GDM1 (cell line): ENCODE results near the gene ANKRD16.
A peak's percentile ranks its signal among the peaks of the same experiment; 100 is the strongest.
"Not testable (repeated sequence)": the region's sequence is repeated elsewhere in the genome, so short reads cannot be mapped to it uniquely, and the experiment has no call there.

Source experiments
- DNase-seq: peaks from one replicate; lab custom pipeline; 2025; lab: John Stamatoyannopoulos, UW

The ANKRD16 gene

DNA sequence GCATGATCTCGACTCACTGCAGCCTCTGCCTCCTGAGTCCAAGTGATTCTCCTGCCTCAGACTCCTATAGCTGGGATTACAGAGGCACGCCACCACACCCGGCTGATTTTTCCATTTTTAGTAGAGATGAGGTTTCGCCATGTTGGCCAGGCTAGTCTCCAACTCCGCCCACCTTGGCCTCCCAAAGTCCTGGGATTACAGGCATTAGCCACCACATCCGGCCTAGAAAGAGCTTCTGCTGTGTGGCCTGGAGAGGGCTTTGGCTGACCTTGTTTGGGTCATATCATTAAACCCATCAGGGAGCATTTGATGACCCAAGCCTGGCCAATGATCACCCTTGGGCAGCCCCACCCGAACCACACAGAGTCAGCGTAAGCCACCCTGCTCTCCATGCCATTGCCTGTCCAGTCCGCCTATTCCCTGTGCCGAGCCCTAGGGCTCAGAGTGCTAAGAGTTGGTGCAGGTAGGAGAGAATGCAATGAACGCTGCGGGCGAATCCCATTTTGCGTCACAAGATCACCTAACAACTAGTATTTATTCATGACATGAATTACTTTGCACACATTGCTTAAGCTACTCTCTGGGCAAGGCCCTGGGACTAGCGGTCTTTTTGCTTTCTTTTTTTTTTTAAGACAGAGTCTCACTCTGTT, 54.1 kb downstream of the ANKRD16 start:
- no peak for DNase-seq

- DNase-seq: no peak
These were observed 55.9 kb downstream of the ANKRD16 start for GRCh38 chr10:5833814-5834213.

DNA sequence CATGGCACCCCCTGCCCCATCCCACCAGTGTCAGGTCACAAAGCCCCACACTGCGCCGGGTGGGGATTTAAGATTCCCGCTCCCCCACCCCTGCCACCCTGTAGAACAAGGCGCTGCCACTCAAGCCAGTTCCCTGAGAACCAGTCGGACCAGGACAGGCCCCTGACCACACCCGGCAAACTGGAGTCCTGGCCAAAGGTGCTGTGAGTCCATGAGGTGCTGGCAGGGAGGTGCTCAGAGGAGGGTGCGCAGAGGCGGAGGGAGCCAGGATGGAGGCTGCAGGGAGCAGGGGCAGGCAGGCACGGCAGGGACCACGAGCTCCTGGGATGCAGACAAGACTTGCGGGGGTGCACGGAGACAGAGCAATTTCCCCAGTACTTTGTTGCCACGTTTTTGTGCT, 56.7 kb downstream of the ANKRD16 start:
- DNase-seq: no peak

DNA sequence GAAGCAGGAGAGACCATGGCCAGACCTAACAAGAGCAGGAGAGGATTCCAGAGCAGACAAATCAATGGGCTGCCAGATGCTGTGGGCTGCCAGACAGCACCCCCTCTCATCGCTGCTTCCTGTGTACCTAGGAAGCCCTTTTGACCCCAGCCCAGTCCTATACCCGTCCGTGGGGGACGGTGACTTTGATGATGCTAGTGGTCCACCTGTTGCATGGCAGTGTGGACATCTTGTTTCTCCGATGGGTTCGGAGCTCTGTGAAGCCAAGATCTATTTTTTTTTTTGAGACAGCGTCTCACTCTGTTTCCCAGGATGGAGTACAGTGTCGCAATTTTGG, 58.3 kb downstream of the ANKRD16 start:
- no peak for DNase-seq

DNA sequence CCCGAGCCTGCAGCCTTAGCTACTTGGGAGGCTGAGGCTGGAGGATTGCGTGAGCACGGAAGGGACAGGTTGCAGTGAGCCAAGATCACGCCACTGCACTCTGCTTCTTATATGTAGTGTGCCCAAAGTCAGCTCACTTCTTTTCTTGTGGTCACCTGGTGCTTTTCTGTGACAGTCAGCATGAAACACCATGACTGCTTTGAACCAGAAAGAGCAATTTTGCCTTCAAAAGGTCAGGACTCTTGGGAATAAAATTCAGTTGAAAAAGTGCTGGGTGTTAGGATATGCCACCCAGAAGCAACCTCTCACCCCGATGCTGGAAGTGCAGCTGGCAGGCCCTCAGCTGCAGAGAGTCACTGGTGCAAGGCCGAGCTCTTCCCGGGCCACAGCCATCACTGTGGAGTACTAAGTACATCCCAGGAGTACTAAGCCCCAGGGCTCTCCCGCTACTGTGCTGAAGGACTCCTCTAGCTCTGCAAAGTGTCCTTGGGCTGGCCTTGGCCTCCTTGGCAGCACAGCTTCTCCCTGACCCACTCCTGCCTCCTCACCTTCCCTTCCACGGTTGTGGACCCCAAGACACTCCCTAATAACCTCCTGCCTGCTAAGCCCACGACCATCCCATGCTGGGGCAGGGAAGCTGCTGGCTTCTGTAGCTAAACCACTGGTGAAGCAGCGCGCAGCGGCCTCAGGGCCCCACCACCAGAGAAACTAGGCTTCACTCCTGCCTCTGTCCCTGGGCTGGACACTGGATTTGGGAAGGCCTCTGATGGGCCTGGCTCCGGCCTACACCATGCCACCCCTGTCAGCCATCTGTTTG, 58.9 kb downstream of the ANKRD16 start:
- DNase-seq: no peak

DNA sequence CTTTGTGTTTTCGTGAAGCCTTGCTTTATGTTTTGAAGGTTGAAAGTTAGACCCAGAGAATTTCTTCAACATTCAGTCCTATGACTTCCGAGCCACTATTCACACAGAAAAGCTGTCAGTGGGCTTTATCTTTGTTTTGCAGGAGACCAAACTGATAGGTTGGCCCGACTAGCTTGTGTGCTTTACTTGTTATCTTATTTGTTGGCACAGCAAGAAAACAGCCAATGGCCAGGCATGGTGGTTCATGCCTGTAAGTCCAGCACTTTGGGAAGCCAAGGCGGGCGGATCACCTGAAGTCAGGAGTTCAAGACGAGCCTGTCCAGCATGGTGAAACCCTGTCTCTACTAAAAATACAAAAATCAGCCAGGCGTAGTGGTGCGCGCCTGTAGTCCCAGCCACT, 60.4 kb downstream of the ANKRD16 start:
- no peak for DNase-seq

DNA sequence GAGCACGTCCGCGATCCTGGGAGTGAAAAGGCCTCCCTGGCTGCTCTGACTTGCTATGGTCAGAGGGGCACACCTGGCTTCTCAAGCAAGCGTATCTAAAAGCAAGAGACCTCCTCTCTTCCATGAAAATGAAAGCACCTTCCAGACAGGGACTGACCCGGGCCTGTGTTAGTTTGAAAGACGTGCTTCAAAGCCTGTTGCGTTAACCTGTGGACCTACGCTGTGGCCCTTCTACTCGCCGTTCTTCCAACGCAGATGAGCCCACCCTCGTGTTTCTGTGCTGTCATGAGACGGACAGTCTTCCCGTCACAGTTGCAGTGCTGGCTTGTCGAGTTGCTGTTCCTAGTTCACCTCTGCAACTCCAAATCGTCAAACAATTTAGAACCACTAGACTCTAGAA, 61.0 kb downstream of the ANKRD16 start:
- no peak for DNase-seq

GRCh38 chr10:5827841-5828240, 61.9 kb downstream of the ANKRD16 start:
- no peak for DNase-seq

DNA sequence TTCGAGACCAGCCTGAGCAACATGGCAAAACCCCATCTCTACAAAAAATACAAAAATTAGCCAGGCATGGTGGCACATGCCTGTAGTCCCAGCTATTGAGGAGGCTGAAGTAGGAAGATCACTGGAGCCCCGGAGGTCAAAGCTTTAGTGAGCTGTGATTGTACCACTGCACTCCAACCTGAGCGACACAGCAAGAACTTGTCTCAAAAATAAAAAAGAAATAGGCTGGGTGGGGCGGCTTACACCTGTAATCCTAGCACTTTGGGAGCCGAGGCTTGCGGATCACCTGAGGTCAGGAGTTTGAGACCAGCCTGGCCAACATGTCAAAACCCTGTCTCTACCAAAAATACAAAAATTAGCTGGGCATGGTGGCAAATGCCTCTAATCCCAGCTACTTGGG, 63.2 kb downstream of the ANKRD16 start:
- DNase-seq: not testable (repeated sequence)

DNA sequence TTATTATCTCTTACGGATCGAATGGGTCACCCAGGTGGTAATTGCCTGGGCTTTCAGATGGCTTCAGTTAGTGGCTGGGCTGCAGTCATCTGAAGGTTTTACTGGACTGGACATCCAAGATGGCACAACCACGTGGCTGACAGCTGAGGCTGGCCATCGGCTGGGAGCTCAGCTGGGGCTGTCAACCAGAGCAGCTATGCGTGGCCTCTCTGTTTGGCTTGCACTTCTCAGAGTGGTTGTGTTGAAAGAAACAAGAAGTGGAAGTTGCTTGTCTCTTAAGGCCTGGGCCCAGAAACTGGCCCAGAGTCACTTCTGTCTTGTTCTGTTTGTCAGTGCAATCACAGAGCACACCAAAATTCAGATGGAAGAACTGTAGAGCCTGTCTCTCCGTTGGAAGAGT, 70.8 kb downstream of the ANKRD16 start:
- DNase-seq: no peak

GRCh38 chr10:5818048-5818331, 71.7 kb downstream of the ANKRD16 start:
- no peak for DNase-seq

DNA sequence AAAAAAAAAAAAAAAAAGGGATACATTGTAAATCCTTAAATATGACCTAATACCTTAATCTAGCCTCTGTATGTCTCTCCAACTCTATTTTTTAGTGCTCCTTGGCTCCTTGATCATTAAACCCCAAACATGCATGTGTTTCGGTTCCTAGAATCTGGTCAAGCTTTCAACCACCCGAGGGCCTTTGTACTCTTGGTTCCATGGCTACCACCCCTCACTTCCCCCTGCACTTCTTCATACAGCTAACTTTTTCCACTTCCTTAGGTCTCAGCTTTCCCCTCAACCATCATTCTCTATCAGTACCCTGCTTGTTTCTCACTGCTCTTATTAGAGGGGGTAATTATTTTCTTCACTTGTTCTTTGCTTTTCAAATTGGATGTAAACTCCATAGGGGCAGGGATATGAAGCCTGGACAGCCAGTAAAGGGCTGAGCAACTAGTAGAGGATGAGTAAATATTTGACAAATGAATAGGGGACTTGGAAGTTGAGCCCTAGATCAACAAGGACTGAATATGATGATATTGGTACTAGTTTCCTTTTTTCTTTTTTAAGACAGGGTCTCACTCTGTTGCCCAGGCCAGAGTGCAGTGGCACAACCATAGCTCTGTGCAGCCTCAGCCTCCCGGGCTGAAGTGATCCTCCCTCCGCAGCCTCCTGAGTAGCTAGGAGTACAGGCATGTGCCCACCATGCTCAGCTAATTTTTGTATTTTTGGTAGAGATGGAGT, 72.2 kb downstream of the ANKRD16 start:
- DNase-seq: no peak

DNA sequence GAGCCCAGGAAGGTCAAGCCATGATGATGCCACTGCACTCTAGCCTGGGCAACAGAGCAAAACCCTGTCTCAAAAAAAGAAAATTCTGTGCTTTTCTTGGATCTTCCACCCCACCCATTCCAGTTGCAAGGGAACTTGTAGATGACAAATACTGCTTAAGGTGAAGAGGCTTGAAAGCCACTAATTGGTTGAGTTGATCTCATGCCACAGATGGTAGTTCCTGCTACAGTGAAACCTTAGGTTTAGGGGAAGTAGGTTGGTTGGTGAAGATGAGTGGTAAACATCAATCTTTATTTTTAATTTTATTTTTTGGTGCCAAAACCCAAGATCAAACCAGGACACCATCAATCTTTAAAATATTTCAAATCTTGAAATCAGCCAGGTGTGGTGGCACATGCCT, 73.5 kb downstream of the ANKRD16 start:
- no peak for DNase-seq

DNA sequence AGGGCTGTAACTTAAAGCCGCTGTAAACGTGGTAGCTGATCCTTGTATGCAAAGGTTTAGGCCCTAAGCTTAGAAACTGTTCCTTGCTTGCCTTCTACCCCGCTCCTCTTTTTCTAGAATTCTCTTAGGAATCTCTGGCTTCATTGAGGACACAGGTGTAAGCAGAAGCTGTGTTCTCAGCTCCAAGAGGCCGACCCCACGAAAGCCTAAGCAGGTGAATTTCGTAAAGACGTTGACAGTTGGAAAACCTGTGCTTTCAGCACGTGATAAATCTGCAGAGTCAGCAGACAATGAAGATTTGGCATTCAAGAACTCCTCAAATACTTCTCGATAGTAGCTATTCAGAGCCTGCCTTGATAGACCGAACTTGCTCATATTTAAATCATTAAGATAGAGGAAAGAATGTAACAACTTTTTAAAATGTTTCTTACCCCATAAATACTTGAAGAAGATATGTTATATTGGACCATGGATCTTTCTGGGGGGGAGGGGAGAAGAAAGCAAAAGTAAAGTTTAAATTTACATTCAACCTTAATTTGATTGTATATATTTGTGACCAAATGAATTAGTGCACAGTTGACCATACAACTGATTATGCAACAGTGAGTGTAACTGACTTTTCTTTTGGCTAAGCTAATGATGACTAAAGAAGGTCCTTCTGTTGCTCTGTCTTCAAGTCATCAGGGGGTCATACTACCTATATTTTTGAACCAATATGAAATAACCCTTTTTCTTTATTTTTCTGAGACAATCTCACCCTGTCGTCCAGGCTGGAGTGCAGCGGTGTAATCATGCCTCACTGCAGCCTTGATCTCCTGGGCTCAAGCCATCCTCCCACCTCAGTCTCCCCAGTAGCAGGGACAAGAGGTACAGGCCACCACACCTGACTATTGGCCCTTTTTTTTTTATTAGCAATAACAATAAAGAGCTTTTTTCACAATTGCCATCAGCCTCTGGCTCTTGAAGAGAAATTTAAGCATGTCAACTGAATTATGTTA, 75.3 kb downstream of the ANKRD16 start:
- DNase-seq: no peak

DNA sequence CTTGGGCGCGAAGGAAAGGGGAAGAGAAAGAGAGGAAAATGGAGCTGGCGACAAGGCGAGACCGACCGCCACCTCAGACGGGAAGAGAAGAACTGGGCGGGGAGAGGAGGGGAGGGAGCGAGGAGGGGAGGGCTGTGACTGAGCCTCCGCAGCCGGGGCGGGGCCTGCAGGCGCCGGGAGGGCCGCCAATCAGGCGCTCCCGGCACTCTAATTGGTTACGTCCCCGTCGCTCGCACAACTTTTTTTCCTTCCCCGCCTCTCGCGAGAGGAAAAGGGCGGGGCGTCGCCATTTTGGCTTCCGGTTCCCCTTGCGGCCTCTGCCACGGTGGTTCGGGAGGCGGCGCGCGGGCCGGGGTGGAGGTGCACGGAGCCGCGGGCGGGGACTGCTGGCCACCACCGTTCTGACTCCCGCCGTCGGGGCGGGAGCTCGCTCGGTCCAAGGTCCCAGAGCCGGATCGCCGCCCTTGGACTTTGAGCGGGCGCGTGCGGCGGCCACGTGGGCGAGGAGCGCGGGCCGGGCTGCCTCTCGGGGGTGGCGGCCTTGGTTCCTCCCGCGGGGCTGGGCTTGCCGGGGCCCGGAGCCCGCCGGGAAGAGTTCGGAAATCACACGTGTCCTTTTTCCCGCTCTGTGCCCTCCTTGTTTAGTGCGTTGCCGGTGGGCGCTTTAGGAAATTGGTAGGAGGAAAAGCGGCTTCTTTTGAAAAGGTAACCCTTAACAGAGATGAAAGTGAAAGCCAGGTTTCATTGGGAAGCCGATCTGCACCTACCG, 76.2 kb downstream of the ANKRD16 start, which contains the start of gene GDI2:
Gene GDI2, minus strand, starts transcription at position 94 of the 769 bp plus-strand sequence. CDS start 176 bp downstream, outside the sequence.
- peak; percentile 95 for DNase-seq

GRCh38 chr10:5813091-5813340, 76.7 kb downstream of the ANKRD16 start:
- no peak for DNase-seq

DNA sequence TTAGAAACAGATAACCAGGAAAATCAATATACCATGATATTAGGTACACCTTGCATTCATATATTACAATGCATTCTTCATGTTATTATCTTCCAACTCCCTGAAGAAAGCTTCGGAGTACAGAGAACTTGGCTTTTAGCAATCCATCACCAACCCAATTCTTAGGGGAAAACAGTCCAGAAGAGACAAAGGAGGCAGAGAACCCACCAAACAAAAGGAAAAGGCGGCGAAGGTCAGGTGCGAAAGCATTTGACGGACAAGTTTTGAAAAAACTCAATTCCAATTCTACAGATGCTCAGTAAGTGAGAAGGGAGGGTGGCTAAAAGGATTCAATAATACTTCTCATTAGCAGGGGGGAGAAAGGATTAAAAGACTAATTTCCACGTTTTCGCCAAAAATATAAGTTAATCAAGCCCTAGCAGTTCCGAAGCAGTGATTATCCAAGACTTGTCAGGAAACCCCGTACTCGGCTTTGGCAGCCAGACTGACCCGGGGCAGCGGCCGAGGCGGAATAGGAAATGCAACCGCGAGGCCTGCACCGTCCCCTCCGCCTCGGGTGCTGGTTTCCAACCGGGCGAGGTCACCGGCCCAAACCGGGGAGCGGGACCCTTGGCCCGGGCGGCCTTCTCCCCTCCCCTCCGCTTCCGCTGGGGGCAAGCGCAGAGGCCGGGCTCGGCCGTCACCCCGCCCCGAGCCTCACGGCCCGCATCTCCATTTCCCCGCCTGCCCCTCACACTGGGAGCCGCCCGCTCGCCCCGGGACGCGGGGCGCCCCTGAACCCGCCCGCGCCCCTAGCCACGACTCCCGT, 77.2 kb downstream of the ANKRD16 start:
- DNase-seq: no peak
